K562 (cell line): ENCODE results near the gene MLLT3. TPM values are rescaled to one million over a fixed set of nuclear protein-coding genes. Genes with fewer than 3 reads are reported as not detected.

ENCODE experiments used
- ATAC-seq: fragments of 200-7000 bp; cut with Tn5 transposase; 3 replicates; pipeline ENCODE4 v1.9.1; 2020; ENCODE audit warnings: moderate library complexity
- BruUV-seq: library from RNA; stranded (reverse); fragments of 400-500 nt; replicated peaks from 2 replicates; lab custom pipeline; 2021; lab: Mats Ljungman, UMichigan
- CTCF ChIA-PET: fragments of 300-600 bp; formaldehyde crosslinking; extraction: SDS; loops from one replicate; lab custom pipeline; 2021; ENCODE audit warnings: low intra/inter-chr PET ratio; lab: Yijun Ruan, JAX
- POLR2A ChIA-PET: fragments of 300-600, 350-650 bp; sonication (Branson Sonifier 250); formaldehyde crosslinking; extraction: SDS; loops from one replicate; lab custom pipeline; 2021; ENCODE audit warnings: antibody characterized with exemption, inconsistent platforms; lab: Yijun Ruan, JAX
- DNase-seq, 4 experiments: peaks; one replicate each; pipeline versions ENCODE4 v3.0.0 to v3.0.0-alpha.2; 2011 to 2018; ENCODE audit warnings: low spot score in 3 of 4, mixed read lengths in 3 of 4; ENCODE audit errors: extremely low read depth in 1 of 4
- FAIRE-seq: peaks from 2 replicates; lab custom pipeline; 2011; peaks lifted over from hg19 to GRCh38; lab: Jason Lieb, UNC
- H2AFZ ChIP-seq: 2 replicates; pipeline ENCODE4 v1.6.0; 2011; ENCODE audit warnings: low read depth, low read length, control low read depth, inconsistent platforms
- H3K27ac ChIP-seq: fragments of 200-600 bp; 3 replicates; pipeline ENCODE4 v1.8.0; 2011; ENCODE audit warnings: low read depth, mild to moderate bottlenecking, control low read depth, inconsistent platforms, low read length, moderate library complexity, mixed read lengths; ENCODE audit errors: extremely low read depth
- H3K27me3 ChIP-seq, 2 experiments: fragments of 300-600 bp in 1 of 2; 2 replicates in 1 of 2; 3 replicates in 1 of 2; pipeline versions ENCODE4 v1.6.0 to v1.8.0; 2011; ENCODE audit warnings: inconsistent platforms in 2 of 2, low read length in 2 of 2, mild to moderate bottlenecking in 1 of 2, mixed read lengths in 1 of 2, moderate library complexity in 1 of 2; ENCODE audit not compliant: control insufficient read depth in 2 of 2, insufficient read depth in 2 of 2
- H3K36me3 ChIP-seq: fragments of 300-600 bp; 3 replicates; pipeline ENCODE4 v1.8.0; 2011; ENCODE audit warnings: mild to moderate bottlenecking, low read length, inconsistent platforms; ENCODE audit not compliant: control insufficient read depth, insufficient read depth
- H3K4me1 ChIP-seq, 2 experiments: fragments of 200-600 bp in 1 of 2; replicated peaks in 1 of 2; 2 replicates in 1 of 2; 3 replicates in 1 of 2; pipeline versions ENCODE4 v1.5.1 to v1.8.0; 2011; ENCODE audit warnings: inconsistent platforms in 2 of 2, low read length in 2 of 2, mild to moderate bottlenecking in 1 of 2, mixed read lengths in 1 of 2, moderate library complexity in 1 of 2; ENCODE audit not compliant: control insufficient read depth in 2 of 2, insufficient read depth in 2 of 2
- H3K4me2 ChIP-seq: 2 replicates; pipeline ENCODE4 v1.6.1; 2011; ENCODE audit warnings: low read length, control low read depth, inconsistent platforms, mixed read lengths; ENCODE audit not compliant: insufficient read depth
- H3K4me3 ChIP-seq: fragments of 200-600 bp; sonication (generic), shearing (Covaris generic); 2 replicates; pipeline ENCODE4 v1.5.1; 2016; ENCODE audit warnings: control low read depth, inconsistent platforms
- H3K79me2 ChIP-seq: fragments of 200-600 bp; 3 replicates; pipeline ENCODE4 v1.8.0; 2011; ENCODE audit warnings: low read length, inconsistent platforms; ENCODE audit not compliant: control insufficient read depth, insufficient read depth
- H3K9ac ChIP-seq, 2 experiments: 2 replicates each; pipeline versions ENCODE4 v1.6.0 to v1.6.1; 2011; ENCODE audit warnings: low read depth in 2 of 2, low read length in 2 of 2, control low read depth in 1 of 2, inconsistent platforms in 1 of 2, mild to moderate bottlenecking in 1 of 2, mixed read lengths in 1 of 2; ENCODE audit not compliant: insufficient read depth in 1 of 2
- H3K9me1 ChIP-seq: one replicate; pipeline ENCODE4 v1.6.0; 2011; ENCODE audit warnings: inconsistent platforms, mild to moderate bottlenecking, low read length, moderate library complexity; ENCODE audit not compliant: control insufficient read depth, insufficient read depth
- H3K9me3 ChIP-seq: replicated peaks from 2 replicates; pipeline ENCODE4 v1.5.1; 2011; ENCODE audit warnings: low read depth, low read length, inconsistent platforms; ENCODE audit not compliant: control insufficient read depth, insufficient read depth
- H4K20me1 ChIP-seq: replicated peaks from 2 replicates; pipeline ENCODE4 v1.6.1; 2011; ENCODE audit warnings: low read length, inconsistent platforms, mixed read lengths; ENCODE audit not compliant: control insufficient read depth, insufficient read depth
- ELF4 ChIP-seq: fragments of 450-650 bp; formaldehyde crosslinking; IDR thresholded peaks from 2 replicates; pipeline ENCODE4 v1.4.0; 2022; ENCODE audit warnings: missing genetic modification characterization
- EWSR1 ChIP-seq: fragments of 450-650 bp; IDR thresholded peaks from 2 replicates; pipeline ENCODE4 v1.6.1; 2018; ENCODE audit warnings: borderline replicate concordance, mild to moderate bottlenecking, low read depth, moderate library complexity; ENCODE audit not compliant: partially characterized antibody
- HEY1 ChIP-seq: fragments of 250-450 bp; sonication (Bioruptor Pico); IDR thresholded peaks from 2 replicates; pipeline ENCODE4 v1.5.0; 2020; ENCODE audit warnings: mild to moderate bottlenecking, moderate library complexity, borderline replicate concordance
- MBD2 ChIP-seq: sonication (generic); IDR thresholded peaks from 2 replicates; pipeline ENCODE4 v1.6.1; 2016; ENCODE audit warnings: low read depth, borderline replicate concordance
- MEIS2 ChIP-seq: fragments of 450-650 bp; IDR thresholded peaks from 2 replicates; pipeline ENCODE4 v1.6.1; 2014; ENCODE audit warnings: mild to moderate bottlenecking; ENCODE audit not compliant: partially characterized antibody
- RFX7 ChIP-seq: fragments of 250-450 bp; sonication (Bioruptor Pico); IDR thresholded peaks from 2 replicates; pipeline ENCODE4 v1.5.1; 2021; ENCODE audit warnings: mild to moderate bottlenecking
- RHOXF2B ChIP-seq: fragments of 250-450 bp; sonication (Bioruptor Pico); conservative IDR thresholded peaks from 2 replicates; pipeline ENCODE4 v1.5.1; 2021
- SIN3B ChIP-seq: fragments of 450-650 bp; IDR thresholded peaks from 2 replicates; pipeline ENCODE4 v1.6.1; 2017; ENCODE audit warnings: low read depth, mild to moderate bottlenecking, moderate library complexity
- ZFX ChIP-seq: sonication (generic); formaldehyde crosslinking; IDR thresholded peaks from 2 replicates; pipeline ENCODE4 v1.8.0; 2022; ENCODE audit warnings: mild to moderate bottlenecking, missing genetic modification reagents, moderate library complexity
- ZNF253 ChIP-seq: fragments of 250-450 bp; sonication (Bioruptor Pico); conservative IDR thresholded peaks from 2 replicates; pipeline ENCODE4 v1.6.1; 2021; ENCODE audit warnings: mild to moderate bottlenecking
- WGBS: fragments of 100-300 bp; shearing (Covaris generic); methylation state at CpG from one replicate; pipeline ENCODE4 v1.1.6; 2016; ENCODE audit warnings: low coverage, mixed read lengths; ENCODE audit not compliant: insufficient coverage; ENCODE audit errors: missing lambda C conversion rate; 5-methylcytosine and 5-hydroxymethylcytosine counted together
- in situ Hi-C: fragments of 300-500 bp; cut with MboI; formaldehyde crosslinking; loops from 4 replicates; pipeline ENCODE4 v1.15.0; 2018; ENCODE audit warnings: inconsistent platforms, mixed read lengths
- intact Hi-C: fragments of 100-400 bp; cut with micrococcal nuclease; formaldehyde crosslinking; loops from 2 replicates; pipeline ENCODE4 v1.14.2; 2022
- polyA plus RNA-seq, 8 experiments: library from polyadenylated mRNA; depleted of rRNA in 4 of 8; stranded (reverse) in 5 of 8; unstranded in 3 of 8; fragments of >200 nt; fragmentation: Nextera tagmentation in 2 of 8; fragmentation: Illumina TruSeq in 1 of 8; extraction: Ambion mirVana in 2 of 8; extraction: Trizol in 1 of 8; gene quantifications; 2 replicates each; pipeline versions ENCODE4 v1.2.1 to v1.2.3, GENCODE V29; 2011 to 2014; ENCODE audit warnings: inconsistent platforms in 1 of 8, missing spikeins in 1 of 8
- total RNA-seq, 7 experiments: library from RNA; depleted of rRNA in 6 of 7; stranded (reverse); fragments of >200 nt in 6 of 7; fragmentation: Illumina TruSeq in 2 of 7; extraction: Trizol in 2 of 7; gene quantifications; 2 replicates each; pipeline versions ENCODE4 v1.2.1 to v1.2.3, GENCODE V29; 2011 to 2021; ENCODE audit warnings: low replicate concordance in 1 of 7
- TF ChIP-seq, protein P1 (sequence below): sonication (generic); IDR thresholded peaks from 2 replicates; pipeline ENCODE4 v1.6.1; 2016
- TF ChIP-seq, protein P2 (sequence below): fragments of 250-450 bp; sonication (Bioruptor Pico); IDR thresholded peaks from 2 replicates; pipeline ENCODE4 v1.5.0; 2020; ENCODE audit warnings: mild to moderate bottlenecking

The MLLT3 gene
- total and polyA plus RNA-seq, 9 of the 15 experiments (the other 6 are each of a cell fraction or from before 2014, with no cell fraction given), result 0.07 to 0.42 (median 0.22) TPM; not detected in 4

DNA sequence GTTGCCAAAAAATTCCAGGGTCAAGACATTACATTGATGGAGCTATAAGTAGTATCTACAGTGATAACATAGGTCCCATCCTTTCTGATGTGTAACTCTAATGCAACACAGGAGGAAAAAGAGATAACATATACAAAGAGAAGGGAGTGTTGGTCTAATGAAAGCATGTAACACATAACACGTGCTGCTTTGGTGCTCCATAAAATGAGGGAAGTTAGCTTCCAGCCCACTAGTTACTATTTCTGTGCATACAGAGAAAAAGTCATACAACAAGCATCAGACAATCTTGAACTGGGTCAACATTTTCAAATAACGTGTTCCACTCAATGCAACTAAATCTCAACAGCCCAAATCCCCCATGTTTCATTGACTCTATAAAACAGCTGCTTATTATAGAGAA is 11.7 kb downstream of the MLLT3 start:
- FAIRE-seq, result no peak
- H3K9me3 ChIP-seq, result no peaks in the 10 kb centered on the region
- H3K9me1 ChIP-seq, result no peaks in the 10 kb centered on the region
- H3K27ac ChIP-seq, result no peak overlapping the region
- no TSS peak for BruUV-seq
- no peaks in the 10 kb centered on the region for H4K20me1 ChIP-seq
- no peak for ATAC-seq
- POLR2A ChIA-PET, result no interaction called here
- in situ Hi-C loops, result no loop called here
- no peak overlapping the region for H3K4me3 ChIP-seq
- H3K79me2 ChIP-seq, result no peaks in the 10 kb centered on the region
- TF ChIP-seq RHOXF2B (CRISPR knock-in tag) (no peak), MBD2 (no peak), RFX7 (CRISPR knock-in tag) (no peak), ZNF253 (CRISPR knock-in tag) (no peak), SIN3B (no peak), HEY1 (CRISPR knock-in tag) (no peak), MEIS2 (no peak), ZFX (CRISPR knock-in tag) (no peak), EWSR1 (no peak), ELF4 (no peak)
- TF ChIP-seq, protein P1, sequence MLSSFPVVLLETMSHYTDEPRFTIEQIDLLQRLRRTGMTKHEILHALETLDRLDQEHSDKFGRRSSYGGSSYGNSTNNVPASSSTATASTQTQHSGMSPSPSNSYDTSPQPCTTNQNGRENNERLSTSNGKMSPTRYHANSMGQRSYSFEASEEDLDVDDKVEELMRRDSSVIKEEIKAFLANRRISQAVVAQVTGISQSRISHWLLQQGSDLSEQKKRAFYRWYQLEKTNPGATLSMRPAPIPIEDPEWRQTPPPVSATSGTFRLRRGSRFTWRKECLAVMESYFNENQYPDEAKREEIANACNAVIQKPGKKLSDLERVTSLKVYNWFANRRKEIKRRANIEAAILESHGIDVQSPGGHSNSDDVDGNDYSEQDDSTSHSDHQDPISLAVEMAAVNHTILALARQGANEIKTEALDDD, result no peak
- TF ChIP-seq, protein P2, sequence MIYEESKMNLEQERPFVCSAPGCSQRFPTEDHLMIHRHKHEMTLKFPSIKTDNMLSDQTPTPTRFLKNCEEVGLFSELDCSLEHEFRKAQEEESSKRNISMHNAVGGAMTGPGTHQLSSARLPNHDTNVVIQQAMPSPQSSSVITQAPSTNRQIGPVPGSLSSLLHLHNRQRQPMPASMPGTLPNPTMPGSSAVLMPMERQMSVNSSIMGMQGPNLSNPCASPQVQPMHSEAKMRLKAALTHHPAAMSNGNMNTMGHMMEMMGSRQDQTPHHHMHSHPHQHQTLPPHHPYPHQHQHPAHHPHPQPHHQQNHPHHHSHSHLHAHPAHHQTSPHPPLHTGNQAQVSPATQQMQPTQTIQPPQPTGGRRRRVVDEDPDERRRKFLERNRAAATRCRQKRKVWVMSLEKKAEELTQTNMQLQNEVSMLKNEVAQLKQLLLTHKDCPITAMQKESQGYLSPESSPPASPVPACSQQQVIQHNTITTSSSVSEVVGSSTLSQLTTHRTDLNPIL (CRISPR knock-in tag), result no peak
- H2AFZ ChIP-seq, result no peak overlapping the region
- H3K4me2 ChIP-seq, result no peak overlapping the region
- no peaks in the 10 kb centered on the region for H3K4me1 ChIP-seq
- intact Hi-C loops, result no loop called here
- CTCF ChIA-PET, result no interaction called here
- DNase-seq, result no peak
- H3K9ac ChIP-seq, result no peak overlapping the region
- H3K27me3 ChIP-seq, result no peaks in the 10 kb centered on the region
- no peaks in the 10 kb centered on the region for H3K36me3 ChIP-seq
- 0% methylated on average over 2 of the region's 2 CpGs for WGBS
